ENCODE data around the gene GORASP2.

Gene GORASP2

GRCh38 chr2:170922634-170923494 lies 6.2 kb upstream of the GORASP2 start:
- DNase-seq: no peak

GRCh38 chr2:170923799-170924198 lies 5.3 kb upstream of the GORASP2 start:
- no peak for DNase-seq

GRCh38 chr2:170924969-170925368 lies 4.1 kb upstream of the GORASP2 start:
- DNase-seq: no peak

GRCh38 chr2:170925923-170926322 lies 3.1 kb upstream of the GORASP2 start:
- DNase-seq: no peak

- DNase-seq: no peak
Measured at GRCh38 chr2:170926743-170927297, 2.2 kb upstream of the GORASP2 start.

GRCh38 chr2:170928036-170928823 lies 823 bp upstream of the GORASP2 start:
- peak in 3 of 58 donors; percentile 23 to 45 (median 28) for DNase-seq

GRCh38 chr2:170929686-170930050 lies 615 bp downstream of the GORASP2 start:
- peak in 21 of 58 donors; percentile 6 to 61 (median 33) for DNase-seq

GRCh38 chr2:170930131-170930990 lies 1.3 kb downstream of the GORASP2 start:
- DNase-seq: peak in 6 of 58 donors; percentile 1 to 25 (median 5)

GRCh38 chr2:170930991-170931266 lies 1.9 kb downstream of the GORASP2 start:
- DNase-seq: no peak

GRCh38 chr2:170932166-170932565 lies 3.1 kb downstream of the GORASP2 start:
- DNase-seq: no peak

- DNase-seq: no peak
Measured at GRCh38 chr2:170932948-170933347, 3.9 kb downstream of the GORASP2 start.

- no peak for DNase-seq
Measured at GRCh38 chr2:170937709-170938379, 8.8 kb downstream of the GORASP2 start.

GRCh38 chr2:170940066-170940465 lies 11.0 kb downstream of the GORASP2 start:
- DNase-seq: no peak

GRCh38 chr2:170942615-170943014 lies 13.6 kb downstream of the GORASP2 start:
- no peak for DNase-seq

GRCh38 chr2:170943041-170943440 lies 14.0 kb downstream of the GORASP2 start:
- DNase-seq: no peak

GRCh38 chr2:170943596-170943995 lies 14.5 kb downstream of the GORASP2 start:
- DNase-seq: no peak

- DNase-seq: no peak
Measured at GRCh38 chr2:170944545-170944944, 15.5 kb downstream of the GORASP2 start.

- no peak for DNase-seq
Measured at GRCh38 chr2:170949415-170949814, 20.4 kb downstream of the GORASP2 start.

- no peak for DNase-seq
Measured at GRCh38 chr2:170950221-170950761, 21.2 kb downstream of the GORASP2 start.

GRCh38 chr2:170953941-170954340 lies 24.9 kb downstream of the GORASP2 start:
- no peak for DNase-seq

GRCh38 chr2:170963386-170963785 lies 34.3 kb downstream of the GORASP2 start:
- DNase-seq: no peak
